Keratinocyte (primary cell): ENCODE data around the gene KRTAP12-1.

Source experiments
- CTCF ChIP-seq, 3 experiments: IDR thresholded peaks in 1 of 3; conservative IDR thresholded peaks in 1 of 3; optimal IDR thresholded peaks in 1 of 3; 2 replicates in 2 of 3; 3 replicates in 1 of 3; pipeline versions ENCODE3 to v1.5.1; 2011; ENCODE audit warnings: low read length in 3 of 3, mild to moderate bottlenecking in 3 of 3, moderate library complexity in 2 of 3, control low read depth in 1 of 3, inconsistent platforms in 1 of 3; ENCODE audit not compliant: insufficient read depth in 2 of 3; ENCODE audit errors: extremely low read depth in 1 of 3
- EZH2 ChIP-seq: IDR thresholded peaks from one replicate; pipeline ENCODE4 v1.6.1; 2012; ENCODE audit warnings: inconsistent platforms, mild to moderate bottlenecking, low read length, moderate library complexity

DNA sequence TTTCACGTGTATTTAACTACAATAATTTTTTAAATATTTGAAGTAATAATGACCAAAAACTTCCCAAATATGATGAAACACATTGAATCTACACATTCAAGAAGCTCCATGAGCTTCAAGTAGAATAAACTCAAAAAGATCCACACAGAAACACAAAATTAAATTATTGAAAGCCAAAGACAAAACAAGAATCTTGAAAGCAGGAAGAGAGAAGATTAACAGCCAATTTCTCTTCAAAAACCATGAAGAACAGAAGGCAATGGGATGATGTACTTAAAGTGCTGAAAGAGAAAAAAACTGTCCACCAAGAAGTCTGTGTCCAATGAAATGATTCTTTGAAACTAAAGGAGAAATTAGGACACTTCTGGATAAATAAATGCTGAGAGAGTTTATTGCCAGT, 49.9 kb downstream of the KRTAP12-1 start:
- TF ChIP-seq CTCF (optimal IDR thresholded peaks at IDR 0.05 in 1 of 3, IDR thresholded peaks at IDR 0.05 in 1 of 3, conservative IDR thresholded peaks at IDR 0.05 in 1 of 3; ENCODE audit: extremely low read depth in 1 of 3, insufficient read depth in 2 of 3, low read length in 3 of 3) (no peak), EZH2 (no peak)
